GM23338 (cell line): ENCODE data around the gene OPTN. TPM values are rescaled to one million over a fixed set of nuclear protein-coding genes. Genes with fewer than 3 reads are reported as not detected.

Source experiments
- CREB1 ChIP-seq: fragments of 250-450 bp; sonication (Bioruptor Pico); IDR thresholded peaks from 2 replicates; pipeline ENCODE4 v1.5.0; 2020; ENCODE audit warnings: low read depth, mild to moderate bottlenecking, moderate library complexity
- JUNB ChIP-seq: IDR thresholded peaks from one replicate; pipeline ENCODE4 v1.6.1; 2016; ENCODE audit warnings: antibody characterized with exemption; ENCODE audit not compliant: unreplicated experiment
- POLR2AphosphoS5 ChIP-seq: IDR thresholded peaks from 2 replicates; pipeline ENCODE4 v1.6.1; 2016; ENCODE audit warnings: antibody characterized with exemption, low read depth
- STAT1 ChIP-seq: IDR thresholded peaks from one replicate; pipeline ENCODE4 v1.6.1; 2016; ENCODE audit warnings: antibody characterized with exemption; ENCODE audit not compliant: unreplicated experiment
- ZNF114 ChIP-seq: fragments of 250-450 bp; sonication (Bioruptor Pico); IDR thresholded peaks from 2 replicates; pipeline ENCODE4 v1.5.0; 2020; ENCODE audit warnings: mild to moderate bottlenecking, moderate library complexity
- ZNF331 ChIP-seq: fragments of 250-450 bp; sonication (Bioruptor Pico); IDR thresholded peaks from 2 replicates; pipeline ENCODE4 v1.5.0; 2020; ENCODE audit warnings: low read depth, mild to moderate bottlenecking, moderate library complexity
- ZNF462 ChIP-seq: fragments of 250-450 bp; sonication (Bioruptor Pico); IDR thresholded peaks from 2 replicates; pipeline ENCODE4 v1.5.0; 2020; ENCODE audit warnings: mild to moderate bottlenecking, moderate library complexity
- polyA plus RNA-seq: library from polyadenylated mRNA; unstranded; fragments of >200 nt; fragmentation: Nextera tagmentation; extraction: Ambion mirVana; gene quantifications from 2 replicates; pipeline ENCODE4 v1.2.1, GENCODE V29; 2016
- total RNA-seq: library from RNA; depleted of rRNA; stranded (reverse); fragments of >200 nt; shearing (Covaris generic); gene quantifications from 2 replicates; pipeline ENCODE4 v1.2.3, GENCODE V29; 2014
- TF ChIP-seq, protein P1 (sequence below): IDR thresholded peaks from one replicate; pipeline ENCODE4 v1.6.1; 2018; ENCODE audit warnings: antibody characterized with exemption; ENCODE audit not compliant: unreplicated experiment

The OPTN gene
- total and polyA plus RNA-seq, 2 experiments from 2014 or later, result 6.0 to 13.0 TPM

GRCh38 chr10:13168781-13169180, 68.8 kb downstream of the OPTN start (continued):
- no peak for TF ChIP-seq ZNF462 (CRISPR knock-in tag)
- no peak for TF ChIP-seq CREB1 (CRISPR knock-in tag)
- no peak for TF ChIP-seq POLR2AphosphoS5
- TF ChIP-seq ZNF331 (CRISPR knock-in tag), result no peak
- no peak for TF ChIP-seq STAT1
- TF ChIP-seq ZNF114, result no peak
- TF ChIP-seq, protein P1, sequence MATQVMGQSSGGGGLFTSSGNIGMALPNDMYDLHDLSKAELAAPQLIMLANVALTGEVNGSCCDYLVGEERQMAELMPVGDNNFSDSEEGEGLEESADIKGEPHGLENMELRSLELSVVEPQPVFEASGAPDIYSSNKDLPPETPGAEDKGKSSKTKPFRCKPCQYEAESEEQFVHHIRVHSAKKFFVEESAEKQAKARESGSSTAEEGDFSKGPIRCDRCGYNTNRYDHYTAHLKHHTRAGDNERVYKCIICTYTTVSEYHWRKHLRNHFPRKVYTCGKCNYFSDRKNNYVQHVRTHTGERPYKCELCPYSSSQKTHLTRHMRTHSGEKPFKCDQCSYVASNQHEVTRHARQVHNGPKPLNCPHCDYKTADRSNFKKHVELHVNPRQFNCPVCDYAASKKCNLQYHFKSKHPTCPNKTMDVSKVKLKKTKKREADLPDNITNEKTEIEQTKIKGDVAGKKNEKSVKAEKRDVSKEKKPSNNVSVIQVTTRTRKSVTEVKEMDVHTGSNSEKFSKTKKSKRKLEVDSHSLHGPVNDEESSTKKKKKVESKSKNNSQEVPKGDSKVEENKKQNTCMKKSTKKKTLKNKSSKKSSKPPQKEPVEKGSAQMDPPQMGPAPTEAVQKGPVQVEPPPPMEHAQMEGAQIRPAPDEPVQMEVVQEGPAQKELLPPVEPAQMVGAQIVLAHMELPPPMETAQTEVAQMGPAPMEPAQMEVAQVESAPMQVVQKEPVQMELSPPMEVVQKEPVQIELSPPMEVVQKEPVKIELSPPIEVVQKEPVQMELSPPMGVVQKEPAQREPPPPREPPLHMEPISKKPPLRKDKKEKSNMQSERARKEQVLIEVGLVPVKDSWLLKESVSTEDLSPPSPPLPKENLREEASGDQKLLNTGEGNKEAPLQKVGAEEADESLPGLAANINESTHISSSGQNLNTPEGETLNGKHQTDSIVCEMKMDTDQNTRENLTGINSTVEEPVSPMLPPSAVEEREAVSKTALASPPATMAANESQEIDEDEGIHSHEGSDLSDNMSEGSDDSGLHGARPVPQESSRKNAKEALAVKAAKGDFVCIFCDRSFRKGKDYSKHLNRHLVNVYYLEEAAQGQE, result no peak
- TF ChIP-seq JUNB, result no peak
